Liver (tissue), 9 donors: Measurements from ENCODE around the gene CPSF3. TPM values are rescaled to one million over a fixed set of nuclear protein-coding genes. Genes with fewer than 3 reads are reported as not detected.

Experiments used
- DNase-seq: peaks from one replicate; pipeline ENCODE4 v3.0.0-alpha.2; 2017; ENCODE audit warnings: low spot score
- H3K27ac ChIP-seq, 2 donors: one replicate each; pipeline ENCODE4 v1.7.0; 2013; ENCODE audit warnings: inconsistent platforms in 2 of 2, low read length in 2 of 2, control low read depth in 1 of 2, low read depth in 1 of 2, mild to moderate bottlenecking in 1 of 2
- H3K27me3 ChIP-seq, 4 donors: one replicate each; pipeline versions ENCODE4 v1.6.1 to v1.7.0; 2013; ENCODE audit warnings: low read length in 3 of 4, inconsistent platforms in 1 of 4, mild to moderate bottlenecking in 1 of 4, moderate library complexity in 1 of 4; ENCODE audit not compliant: control insufficient read depth in 4 of 4, insufficient read depth in 4 of 4
- H3K36me3 ChIP-seq, 4 donors: one replicate each; pipeline versions ENCODE4 v1.6.1 to v1.7.0; 2013; ENCODE audit warnings: low read length in 3 of 4, mild to moderate bottlenecking in 3 of 4, low read depth in 1 of 4, moderate library complexity in 1 of 4; ENCODE audit not compliant: control insufficient read depth in 4 of 4, insufficient read depth in 3 of 4
- H3K4me1 ChIP-seq, 4 donors: one replicate each; pipeline versions ENCODE4 v1.6.1 to v1.7.0; 2013; ENCODE audit warnings: low read length in 3 of 4, mild to moderate bottlenecking in 3 of 4, moderate library complexity in 1 of 4; ENCODE audit not compliant: control insufficient read depth in 4 of 4, insufficient read depth in 4 of 4
- H3K4me3 ChIP-seq, 3 donors: one replicate each; pipeline versions ENCODE4 v1.6.1 to v1.7.0; 2013; ENCODE audit warnings: low read length in 3 of 3, control low read depth in 1 of 3, low read depth in 1 of 3, mild to moderate bottlenecking in 1 of 3
- H3K9ac ChIP-seq, 2 donors: one replicate each; pipeline ENCODE4 v1.7.0; 2013; ENCODE audit warnings: low read length in 2 of 2, mild to moderate bottlenecking in 2 of 2, moderate library complexity in 2 of 2, control low read depth in 1 of 2, low read depth in 1 of 2
- H3K9me3 ChIP-seq, 4 donors: one replicate each; pipeline versions ENCODE4 v1.6.1 to v1.7.0; 2013; ENCODE audit warnings: low read length in 3 of 4; ENCODE audit not compliant: control insufficient read depth in 4 of 4
- EGR1 ChIP-seq, 2 donors: IDR thresholded peaks; 2 replicates each; pipeline ENCODE4 v1.6.1; 2016 to 2018; ENCODE audit warnings: antibody characterized with exemption in 2 of 2, low read depth in 2 of 2
- FOXA1 ChIP-seq: IDR thresholded peaks from 2 replicates; pipeline ENCODE4 v1.6.1; 2016; ENCODE audit warnings: antibody characterized with exemption
- FOXA2 ChIP-seq: IDR thresholded peaks from 2 replicates; pipeline ENCODE4 v1.6.1; 2016; ENCODE audit warnings: antibody characterized with exemption
- GABPA ChIP-seq, 2 donors: IDR thresholded peaks in 1 of 2; conservative IDR thresholded peaks in 1 of 2; 2 replicates each; pipeline ENCODE4 v1.6.1; 2016; ENCODE audit warnings: antibody characterized with exemption in 2 of 2, mild to moderate bottlenecking in 1 of 2, moderate library complexity in 1 of 2
- HNF4A ChIP-seq, 2 donors: conservative IDR thresholded peaks; 2 replicates each; pipeline ENCODE4 v1.6.1; 2016; ENCODE audit warnings: antibody characterized with exemption in 2 of 2, mild to moderate bottlenecking in 2 of 2
- HNF4G ChIP-seq: IDR thresholded peaks from 2 replicates; pipeline ENCODE4 v1.6.1; 2016; ENCODE audit warnings: antibody characterized with exemption
- JUND ChIP-seq, 2 donors: IDR thresholded peaks; 2 replicates each; pipeline ENCODE4 v1.6.1; 2016; ENCODE audit warnings: antibody characterized with exemption in 2 of 2
- NR2F2 ChIP-seq: IDR thresholded peaks from 2 replicates; pipeline ENCODE4 v1.6.1; 2016; ENCODE audit warnings: antibody characterized with exemption
- RAD21 ChIP-seq, 2 donors: IDR thresholded peaks; 2 replicates each; pipeline ENCODE4 v1.6.1; 2016; ENCODE audit warnings: antibody characterized with exemption in 2 of 2, mild to moderate bottlenecking in 2 of 2
- RXRA ChIP-seq, 2 donors: IDR thresholded peaks; 2 replicates each; pipeline ENCODE4 v1.6.1; 2017 to 2018; ENCODE audit warnings: antibody characterized with exemption in 2 of 2, mild to moderate bottlenecking in 1 of 2
- SP1 ChIP-seq: IDR thresholded peaks from 2 replicates; pipeline ENCODE4 v1.6.1; 2018; ENCODE audit warnings: antibody characterized with exemption, mild to moderate bottlenecking
- YY1 ChIP-seq: IDR thresholded peaks from 2 replicates; pipeline ENCODE4 v1.6.1; 2016; ENCODE audit warnings: antibody characterized with exemption, mild to moderate bottlenecking
- WGBS: extraction: QIAGEN DNeasy Blood & Tissue Kit; methylation state at CpG from one replicate; pipeline ENCODE4 v1.1.7; 2013; 5-methylcytosine and 5-hydroxymethylcytosine counted together
- polyA plus RNA-seq, 2 donors: library from polyadenylated mRNA; stranded (reverse) in 1 of 2; unstranded in 1 of 2; fragments of 200-250 nt in 1 of 2; fragments of >200 nt in 1 of 2; fragmentation: Nextera tagmentation in 1 of 2; extraction: Ambion mirVana in 1 of 2; gene quantifications; one replicate each; pipeline versions ENCODE4 v1.2.1 to v1.2.3, GENCODE V29; 2013 to 2015
- total RNA-seq, 2 donors: library from RNA; depleted of rRNA; stranded (reverse); fragments of >200 nt; gene quantifications; one replicate each; pipeline ENCODE4 v1.2.3, GENCODE V29; 2014
- TF ChIP-seq, protein P1 (sequence below): IDR thresholded peaks from 2 replicates; pipeline ENCODE4 v1.6.1; 2016; ENCODE audit warnings: antibody characterized with exemption
- TF ChIP-seq, protein P2 (sequence below): IDR thresholded peaks from 2 replicates; pipeline ENCODE4 v1.6.1; 2016; ENCODE audit warnings: antibody characterized with exemption, mild to moderate bottlenecking
- TF ChIP-seq, protein P3 (sequence below): fragments of 150-350 bp; IDR thresholded peaks from 2 replicates; pipeline ENCODE4 v1.5.1; 2017; ENCODE audit warnings: improper control_type of control experiment, low read depth, low read length; ENCODE audit not compliant: missing input control
- TF ChIP-seq, protein P4 (sequence below): IDR thresholded peaks from 2 replicates; pipeline ENCODE4 v1.6.1; 2016; ENCODE audit warnings: antibody characterized with exemption
- TF ChIP-seq, protein P5 (sequence below): IDR thresholded peaks from 2 replicates; pipeline ENCODE4 v1.6.1; 2016; ENCODE audit warnings: antibody characterized with exemption
- donor health status: healthy.
- donor health status: healthy.
- donor health status: healthy.
- donor health status: healthy.
- donor health status: healthy.

The CPSF3 gene
- total and polyA plus RNA-seq, 4 donors: 8.7 to 32.2 (median 16.9) TPM

DNA sequence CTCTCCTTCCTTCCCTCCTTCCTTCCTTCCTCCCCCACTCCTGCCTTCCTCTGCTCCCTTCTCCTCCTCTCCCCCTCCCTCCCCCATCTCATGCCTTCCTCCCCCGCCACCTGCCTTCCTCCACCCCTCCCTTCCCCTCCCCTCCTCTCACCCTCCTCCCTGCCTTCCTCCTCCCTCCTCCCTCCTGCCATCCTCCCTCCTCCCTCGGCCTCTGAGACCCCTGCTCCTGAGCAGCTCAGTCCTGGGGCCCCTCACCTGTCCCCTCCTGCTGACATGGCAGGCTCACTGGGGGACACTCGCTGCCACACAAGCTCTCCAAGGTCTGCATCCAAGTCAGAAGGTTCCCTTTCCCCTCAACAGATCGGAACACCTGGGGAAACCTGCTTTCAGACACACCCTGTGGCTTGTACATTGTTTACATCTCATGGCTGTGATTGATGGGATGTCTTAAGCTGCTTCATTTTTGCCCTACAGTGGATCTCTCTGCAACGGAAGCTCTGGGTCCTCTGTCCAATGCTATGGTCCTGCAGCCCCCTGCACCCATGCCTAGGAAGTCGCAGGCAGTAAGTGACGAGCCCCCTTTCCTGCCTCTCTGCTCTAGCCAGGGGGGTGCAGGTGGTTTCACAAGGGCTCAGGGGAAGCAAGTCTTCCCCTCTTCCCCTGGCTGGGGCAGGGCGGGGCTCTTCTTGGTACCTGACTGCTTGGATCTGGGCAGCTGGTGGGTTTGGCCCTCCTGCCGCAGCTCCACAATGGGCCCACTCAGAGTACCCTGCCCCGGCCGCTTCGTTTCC lies 23.0 kb upstream of the CPSF3 start:
- TF ChIP-seq, protein P1, sequence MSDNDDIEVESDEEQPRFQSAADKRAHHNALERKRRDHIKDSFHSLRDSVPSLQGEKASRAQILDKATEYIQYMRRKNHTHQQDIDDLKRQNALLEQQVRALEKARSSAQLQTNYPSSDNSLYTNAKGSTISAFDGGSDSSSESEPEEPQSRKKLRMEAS: no peak
- TF ChIP-seq, protein P2, sequence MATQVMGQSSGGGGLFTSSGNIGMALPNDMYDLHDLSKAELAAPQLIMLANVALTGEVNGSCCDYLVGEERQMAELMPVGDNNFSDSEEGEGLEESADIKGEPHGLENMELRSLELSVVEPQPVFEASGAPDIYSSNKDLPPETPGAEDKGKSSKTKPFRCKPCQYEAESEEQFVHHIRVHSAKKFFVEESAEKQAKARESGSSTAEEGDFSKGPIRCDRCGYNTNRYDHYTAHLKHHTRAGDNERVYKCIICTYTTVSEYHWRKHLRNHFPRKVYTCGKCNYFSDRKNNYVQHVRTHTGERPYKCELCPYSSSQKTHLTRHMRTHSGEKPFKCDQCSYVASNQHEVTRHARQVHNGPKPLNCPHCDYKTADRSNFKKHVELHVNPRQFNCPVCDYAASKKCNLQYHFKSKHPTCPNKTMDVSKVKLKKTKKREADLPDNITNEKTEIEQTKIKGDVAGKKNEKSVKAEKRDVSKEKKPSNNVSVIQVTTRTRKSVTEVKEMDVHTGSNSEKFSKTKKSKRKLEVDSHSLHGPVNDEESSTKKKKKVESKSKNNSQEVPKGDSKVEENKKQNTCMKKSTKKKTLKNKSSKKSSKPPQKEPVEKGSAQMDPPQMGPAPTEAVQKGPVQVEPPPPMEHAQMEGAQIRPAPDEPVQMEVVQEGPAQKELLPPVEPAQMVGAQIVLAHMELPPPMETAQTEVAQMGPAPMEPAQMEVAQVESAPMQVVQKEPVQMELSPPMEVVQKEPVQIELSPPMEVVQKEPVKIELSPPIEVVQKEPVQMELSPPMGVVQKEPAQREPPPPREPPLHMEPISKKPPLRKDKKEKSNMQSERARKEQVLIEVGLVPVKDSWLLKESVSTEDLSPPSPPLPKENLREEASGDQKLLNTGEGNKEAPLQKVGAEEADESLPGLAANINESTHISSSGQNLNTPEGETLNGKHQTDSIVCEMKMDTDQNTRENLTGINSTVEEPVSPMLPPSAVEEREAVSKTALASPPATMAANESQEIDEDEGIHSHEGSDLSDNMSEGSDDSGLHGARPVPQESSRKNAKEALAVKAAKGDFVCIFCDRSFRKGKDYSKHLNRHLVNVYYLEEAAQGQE: no peak
- TF ChIP-seq RAD21 (IDR thresholded peaks at IDR 0.05): no peak
- TF ChIP-seq, protein P3, sequence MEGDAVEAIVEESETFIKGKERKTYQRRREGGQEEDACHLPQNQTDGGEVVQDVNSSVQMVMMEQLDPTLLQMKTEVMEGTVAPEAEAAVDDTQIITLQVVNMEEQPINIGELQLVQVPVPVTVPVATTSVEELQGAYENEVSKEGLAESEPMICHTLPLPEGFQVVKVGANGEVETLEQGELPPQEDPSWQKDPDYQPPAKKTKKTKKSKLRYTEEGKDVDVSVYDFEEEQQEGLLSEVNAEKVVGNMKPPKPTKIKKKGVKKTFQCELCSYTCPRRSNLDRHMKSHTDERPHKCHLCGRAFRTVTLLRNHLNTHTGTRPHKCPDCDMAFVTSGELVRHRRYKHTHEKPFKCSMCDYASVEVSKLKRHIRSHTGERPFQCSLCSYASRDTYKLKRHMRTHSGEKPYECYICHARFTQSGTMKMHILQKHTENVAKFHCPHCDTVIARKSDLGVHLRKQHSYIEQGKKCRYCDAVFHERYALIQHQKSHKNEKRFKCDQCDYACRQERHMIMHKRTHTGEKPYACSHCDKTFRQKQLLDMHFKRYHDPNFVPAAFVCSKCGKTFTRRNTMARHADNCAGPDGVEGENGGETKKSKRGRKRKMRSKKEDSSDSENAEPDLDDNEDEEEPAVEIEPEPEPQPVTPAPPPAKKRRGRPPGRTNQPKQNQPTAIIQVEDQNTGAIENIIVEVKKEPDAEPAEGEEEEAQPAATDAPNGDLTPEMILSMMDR: no peak
- TF ChIP-seq, protein P4, sequence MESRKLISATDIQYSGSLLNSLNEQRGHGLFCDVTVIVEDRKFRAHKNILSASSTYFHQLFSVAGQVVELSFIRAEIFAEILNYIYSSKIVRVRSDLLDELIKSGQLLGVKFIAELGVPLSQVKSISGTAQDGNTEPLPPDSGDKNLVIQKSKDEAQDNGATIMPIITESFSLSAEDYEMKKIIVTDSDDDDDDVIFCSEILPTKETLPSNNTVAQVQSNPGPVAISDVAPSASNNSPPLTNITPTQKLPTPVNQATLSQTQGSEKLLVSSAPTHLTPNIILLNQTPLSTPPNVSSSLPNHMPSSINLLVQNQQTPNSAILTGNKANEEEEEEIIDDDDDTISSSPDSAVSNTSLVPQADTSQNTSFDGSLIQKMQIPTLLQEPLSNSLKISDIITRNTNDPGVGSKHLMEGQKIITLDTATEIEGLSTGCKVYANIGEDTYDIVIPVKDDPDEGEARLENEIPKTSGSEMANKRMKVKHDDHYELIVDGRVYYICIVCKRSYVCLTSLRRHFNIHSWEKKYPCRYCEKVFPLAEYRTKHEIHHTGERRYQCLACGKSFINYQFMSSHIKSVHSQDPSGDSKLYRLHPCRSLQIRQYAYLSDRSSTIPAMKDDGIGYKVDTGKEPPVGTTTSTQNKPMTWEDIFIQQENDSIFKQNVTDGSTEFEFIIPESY: no peak
- no peak for TF ChIP-seq EGR1 (IDR thresholded peaks at IDR 0.05; ENCODE audit: low read depth in 2 of 2)
- no peak for TF ChIP-seq HNF4G
- TF ChIP-seq GABPA (IDR thresholded peaks at IDR 0.05 in 1 of 2, conservative IDR thresholded peaks at IDR 0.05 in 1 of 2): no peak
- no peak for TF ChIP-seq FOXA1
- TF ChIP-seq NR2F2: no peak
- no peak overlapping the region for H3K4me3 ChIP-seq
- no peak overlapping the region for H3K27ac ChIP-seq
- 92% methylated on average over 12 of the region's 12 CpGs for WGBS
- H3K36me3 ChIP-seq: peaks cover 0 to 2% (median 0%) of the 10 kb centered on the region in 4 donors
- no peaks in the 10 kb centered on the region for H3K9me3 ChIP-seq
- H3K27me3 ChIP-seq: no peaks in the 10 kb centered on the region
- DNase-seq: no peak
- no peaks in the 10 kb centered on the region for H3K4me1 ChIP-seq
- H3K9ac ChIP-seq: no peak overlapping the region

DNA sequence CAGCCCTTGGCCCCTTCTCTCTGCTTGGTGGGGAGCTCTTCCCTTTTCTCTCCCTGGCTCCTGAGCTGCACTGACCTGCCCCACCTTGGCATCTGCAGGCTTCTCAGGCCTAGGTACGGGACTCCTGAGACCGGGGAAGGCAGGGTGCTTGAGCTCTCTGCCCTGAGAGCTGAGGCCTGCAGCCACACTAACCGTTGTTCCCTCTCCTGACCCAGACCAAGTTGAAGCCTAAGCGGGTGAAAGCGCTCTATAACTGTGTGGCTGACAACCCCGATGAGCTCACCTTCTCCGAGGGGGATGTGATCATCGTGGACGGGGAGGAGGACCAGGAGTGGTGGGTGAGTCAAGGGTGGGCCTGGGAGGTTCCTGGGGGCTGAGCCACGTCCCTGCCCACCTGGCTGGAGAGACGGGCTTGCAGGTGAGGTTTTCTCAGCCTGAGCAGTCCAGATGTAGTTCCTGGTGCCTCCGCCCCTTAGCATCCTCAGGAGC lies 22.4 kb upstream of the CPSF3 start:
- H3K36me3 ChIP-seq: peaks cover 0 to 2% (median 1%) of the 10 kb centered on the region in 4 donors
- no peak overlapping the region for H3K9ac ChIP-seq
- no peak overlapping the region for H3K27ac ChIP-seq
- no peak for DNase-seq
- 97% methylated on average over 12 of the region's 12 CpGs for WGBS
- H3K27me3 ChIP-seq: no peaks in the 10 kb centered on the region
- H3K4me3 ChIP-seq: no peak overlapping the region
- no peaks in the 10 kb centered on the region for H3K4me1 ChIP-seq
- H3K9me3 ChIP-seq: no peaks in the 10 kb centered on the region
- TF ChIP-seq RAD21 (IDR thresholded peaks at IDR 0.05): no peak
- TF ChIP-seq EGR1 (IDR thresholded peaks at IDR 0.05; ENCODE audit: low read depth in 2 of 2): no peak
- no peak for TF ChIP-seq FOXA1
- no peak for TF ChIP-seq GABPA (IDR thresholded peaks at IDR 0.05 in 1 of 2, conservative IDR thresholded peaks at IDR 0.05 in 1 of 2)
- TF ChIP-seq SP1: no peak
- TF ChIP-seq, protein P5, sequence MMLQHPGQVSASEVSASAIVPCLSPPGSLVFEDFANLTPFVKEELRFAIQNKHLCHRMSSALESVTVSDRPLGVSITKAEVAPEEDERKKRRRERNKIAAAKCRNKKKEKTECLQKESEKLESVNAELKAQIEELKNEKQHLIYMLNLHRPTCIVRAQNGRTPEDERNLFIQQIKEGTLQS: no peak
- no peak for TF ChIP-seq NR2F2
- no peak for TF ChIP-seq HNF4G
- no peak for TF ChIP-seq HNF4A (conservative IDR thresholded peaks at IDR 0.05)
- TF ChIP-seq RXRA (IDR thresholded peaks at IDR 0.05): no peak
- TF ChIP-seq, protein P2: no peak
- TF ChIP-seq, protein P1: no peak
- no peak for TF ChIP-seq JUND (IDR thresholded peaks at IDR 0.05)
- TF ChIP-seq YY1: no peak
- TF ChIP-seq FOXA2: no peak
